Heart left ventricle (tissue), 16 donors: Measurements from ENCODE around the gene NDST1. TPM values are rescaled to one million over a fixed set of nuclear protein-coding genes. Genes with fewer than 3 reads are reported as not detected.

Source experiments
- ATAC-seq, 4 donors: fragments of 200-7000 bp; cut with Tn5 transposase; one replicate each; pipeline ENCODE4 v1.9.1; 2020 to 2022; ENCODE audit warnings: moderate library complexity in 4 of 4, mild to moderate bottlenecking in 3 of 4, moderate number of reproducible peaks in 1 of 4
- DNase-seq, 5 donors: peaks; one replicate each; pipeline ENCODE4 v3.0.0-alpha.2; 2020
- H3K27ac ChIP-seq, 12 donors: fragments of 200-600 bp; sonication (generic) in 4 of 12; one replicate each; pipeline versions ENCODE4 v1.5.0 to v1.8.0; 2016 to 2022; ENCODE audit warnings: mild to moderate bottlenecking in 2 of 12
- H3K27me3 ChIP-seq, 9 donors: fragments of 200-600 bp; sonication (generic) in 2 of 9; one replicate each; pipeline versions ENCODE4 v1.5.1 to v1.8.0; 2016 to 2022; ENCODE audit warnings: mild to moderate bottlenecking in 3 of 9
- H3K36me3 ChIP-seq, 9 donors: fragments of 200-600 bp; sonication (generic) in 2 of 9; one replicate each; pipeline versions ENCODE4 v1.5.0 to v1.8.0; 2018 to 2022; ENCODE audit warnings: mild to moderate bottlenecking in 2 of 9
- H3K4me1 ChIP-seq, 12 donors: fragments of 200-600 bp; sonication (generic) in 4 of 12; one replicate each; pipeline versions ENCODE4 v1.5.0 to v1.8.0; 2016 to 2022; ENCODE audit warnings: mild to moderate bottlenecking in 3 of 12
- H3K4me3 ChIP-seq, 12 donors: fragments of 200-600 bp; sonication (generic) in 4 of 12; one replicate each; pipeline versions ENCODE4 v1.5.0 to v1.8.0; 2017 to 2022; ENCODE audit warnings: mild to moderate bottlenecking in 9 of 12, moderate library complexity in 4 of 12
- H3K9me3 ChIP-seq, 12 donors: fragments of 200-600 bp; sonication (generic) in 4 of 12; one replicate each; pipeline versions ENCODE4 v1.5.0 to v1.8.0; 2016 to 2022; ENCODE audit warnings: mild to moderate bottlenecking in 1 of 12
- POLR2A ChIP-seq, 2 donors: fragments of 450-650 bp; IDR thresholded peaks; one replicate each; pipeline ENCODE4 v1.6.1; 2017; ENCODE audit warnings: antibody characterized with exemption in 2 of 2, mild to moderate bottlenecking in 2 of 2, moderate library complexity in 2 of 2
- WGBS, 4 donors: extraction: QIAGEN DNeasy Blood & Tissue Kit in 2 of 4; methylation state at CpG; one replicate each; pipeline versions ENCODE4 v1.1.5 to v1.1.7; 2013 to 2018; 5-methylcytosine and 5-hydroxymethylcytosine counted together
- intact Hi-C, 10 donors: fragments of 100-400 bp; cut with DNase I; formaldehyde crosslinking; loops; one replicate each; pipeline versions ENCODE4 v1.11.1 to v1.14.2; 2022
- polyA plus RNA-seq, 2 donors: library from polyadenylated mRNA; stranded (reverse); fragments of 200-250 nt; gene quantifications; one replicate each; pipeline ENCODE4 v1.2.3, GENCODE V29; 2013
- total RNA-seq, 9 donors: library from RNA; depleted of rRNA in 2 of 9; stranded (reverse); fragments of >200 nt in 2 of 9; fragmentation: NEBNext Ultra II Directional in 3 of 9; extraction: Animal tissue kit (Norgen Biotek cat#: 25700) in 3 of 9; gene quantifications; one replicate each; pipeline versions ENCODE4 v1.1.0 to v1.2.4, GENCODE V29; 2016 to 2023
- TF ChIP-seq, protein P1 (sequence below), 12 donors: fragments of 200-600 bp; sonication (generic) in 4 of 12; IDR thresholded peaks; one replicate each; pipeline versions ENCODE4 v1.5.0 to v1.8.0; 2018 to 2022; ENCODE audit warnings: antibody characterized with exemption in 12 of 12, mild to moderate bottlenecking in 5 of 12
- donor health status: ischemic (EF 13 %, LVEDD 7.1; RV severe dilation, severe dysfunction).
- donor health status: healthy with polysubstance abuse.
- donor health status: DM: no; HTN: yes; CAD: no.
- donor health status: DM: no; HTN: no; CAD: no.
- donor health status: ischemic (EF 25% LVEDD 6.9; RV normal size, moderate dysfunction).
- donor health status: ischemic (EF 25% LVEDD 5.7; RV mildly dilated, moderate dysfunction).
- donor health status: healthy.
- donor health status: DM: yes; HTN: yes; CAD: no.
- donor health status: ischemic (EF 35%, LVEDD 5.7; RV mildly dilated, moderate dysfunction).
- donor health status: nonischemic (EF 11% LVEDD 7.7; RV severe dilation, severe dysfunction).
- donor health status: DM: yes; HTN: yes; CAD: no.
- donor health status: PGD.
- donor health status: ischemic (EF 29% LVEDD 5.4; RV normal size, mild dysfunction).
- donor health status: nonischemic (EF 23%, LVEDD 6.1; RV moderate dilation, normal function).

Gene NDST1
- total and polyA plus RNA-seq, 11 donors = 32.1 to 156 (median 68.5) TPM

DNA sequence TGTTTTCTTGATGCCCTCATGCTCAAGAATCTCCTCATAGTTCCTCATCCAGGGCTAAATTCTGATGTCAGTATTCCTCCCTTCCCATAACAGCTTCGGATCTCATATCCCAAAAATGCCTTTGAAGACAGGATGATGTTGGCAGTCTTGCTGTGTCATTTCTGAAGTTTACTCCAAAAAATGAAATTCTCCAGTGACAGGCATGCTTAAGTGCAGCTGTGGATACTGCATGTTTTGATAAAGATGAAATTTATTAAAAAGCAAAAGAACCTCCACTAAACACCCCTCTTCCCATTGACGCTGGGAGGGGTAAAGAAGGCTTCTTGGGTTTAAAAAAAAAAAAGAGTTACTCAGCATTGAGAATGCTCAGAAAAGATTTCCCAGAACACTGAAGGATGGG is 43.1 kb downstream of the NDST1 start:
- Histone ChIP-seq H3K36me3 (peaks cover 0 to 100% (median 98%) of the 10 kb centered on the region in 9 donors), H3K4me3 (no peak overlapping the region), H3K27ac (no peak overlapping the region), H3K27me3 (no peaks in the 10 kb centered on the region), H3K9me3 (no peaks in the 10 kb centered on the region), H3K4me1 (peaks cover 0 to 3% (median 0%) of the 10 kb centered on the region in 12 donors)
- no peak for TF ChIP-seq POLR2A (IDR thresholded peaks at IDR 0.05)
- TF ChIP-seq, protein P1, sequence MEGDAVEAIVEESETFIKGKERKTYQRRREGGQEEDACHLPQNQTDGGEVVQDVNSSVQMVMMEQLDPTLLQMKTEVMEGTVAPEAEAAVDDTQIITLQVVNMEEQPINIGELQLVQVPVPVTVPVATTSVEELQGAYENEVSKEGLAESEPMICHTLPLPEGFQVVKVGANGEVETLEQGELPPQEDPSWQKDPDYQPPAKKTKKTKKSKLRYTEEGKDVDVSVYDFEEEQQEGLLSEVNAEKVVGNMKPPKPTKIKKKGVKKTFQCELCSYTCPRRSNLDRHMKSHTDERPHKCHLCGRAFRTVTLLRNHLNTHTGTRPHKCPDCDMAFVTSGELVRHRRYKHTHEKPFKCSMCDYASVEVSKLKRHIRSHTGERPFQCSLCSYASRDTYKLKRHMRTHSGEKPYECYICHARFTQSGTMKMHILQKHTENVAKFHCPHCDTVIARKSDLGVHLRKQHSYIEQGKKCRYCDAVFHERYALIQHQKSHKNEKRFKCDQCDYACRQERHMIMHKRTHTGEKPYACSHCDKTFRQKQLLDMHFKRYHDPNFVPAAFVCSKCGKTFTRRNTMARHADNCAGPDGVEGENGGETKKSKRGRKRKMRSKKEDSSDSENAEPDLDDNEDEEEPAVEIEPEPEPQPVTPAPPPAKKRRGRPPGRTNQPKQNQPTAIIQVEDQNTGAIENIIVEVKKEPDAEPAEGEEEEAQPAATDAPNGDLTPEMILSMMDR (IDR thresholded peaks at IDR 0.05) = no peak
- ATAC-seq (no peak), DNase-seq (no peak)
- intact Hi-C loops = no loop called here
- WGBS, 4 donors = 76 to 83% (median 81%) methylated on average over 2 of the region's 2 CpGs

GRCh38 chr5:150553402-150553801 is 45.5 kb downstream of the NDST1 start:
- Histone ChIP-seq H3K4me1 (peaks cover 0 to 6% (median 0%) of the 10 kb centered on the region in 12 donors), H3K36me3 (peaks cover 0 to 90% (median 88%) of the 10 kb centered on the region in 9 donors), H3K27me3 (no peaks in the 10 kb centered on the region), H3K4me3 (no peak overlapping the region), H3K9me3 (no peaks in the 10 kb centered on the region), H3K27ac (no peak overlapping the region)
- no peak for TF ChIP-seq POLR2A (IDR thresholded peaks at IDR 0.05)
- TF ChIP-seq, protein P1 (IDR thresholded peaks at IDR 0.05) = no peak
- WGBS, 4 donors = 91 to 95% (median 93%) methylated on average over 17 of the region's 17 CpGs
- intact Hi-C loops = no loop called here
- ATAC-seq = no peak
- no peak for DNase-seq

DNA sequence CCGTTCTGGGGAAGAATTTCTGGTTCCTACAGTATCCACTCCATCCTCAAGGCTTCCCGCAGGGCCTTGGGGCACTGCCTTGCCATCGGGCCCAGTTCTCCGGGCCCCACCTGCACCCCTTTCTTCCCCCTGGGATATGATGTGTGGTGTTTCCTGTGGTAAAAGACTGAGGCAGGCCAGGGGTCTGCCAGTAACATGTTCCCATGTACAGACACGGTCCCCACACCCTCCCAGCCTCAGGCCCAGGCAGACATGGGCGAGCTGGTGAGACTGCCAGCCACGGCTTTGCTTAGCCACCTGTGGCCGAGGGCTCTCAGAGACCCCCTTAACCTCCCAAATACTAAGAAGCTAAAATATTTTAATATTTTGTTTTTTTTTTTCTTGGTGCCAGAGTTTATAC is 46.0 kb downstream of the NDST1 start:
- 92 to 95% (median 94%) methylated on average over 8 of the region's 8 CpGs for WGBS, 4 donors
- Histone ChIP-seq H3K27ac (no peak overlapping the region), H3K4me1 (peaks cover 0 to 9% (median 0%) of the 10 kb centered on the region in 12 donors), H3K9me3 (no peaks in the 10 kb centered on the region), H3K4me3 (no peak overlapping the region), H3K36me3 (peaks cover 0 to 85% (median 83%) of the 10 kb centered on the region in 9 donors), H3K27me3 (no peaks in the 10 kb centered on the region)
- DNase-seq (no peak), ATAC-seq (no peak)
- intact Hi-C loops = no loop called here
- no peak for TF ChIP-seq POLR2A (IDR thresholded peaks at IDR 0.05)
- TF ChIP-seq, protein P1 (IDR thresholded peaks at IDR 0.05) = no peak

GRCh38 chr5:150554857-150555256 is 46.9 kb downstream of the NDST1 start:
- peaks cover 0 to 76% (median 74%) of the 10 kb centered on the region in 9 donors for H3K36me3 ChIP-seq
- H3K27me3 ChIP-seq = no peaks in the 10 kb centered on the region
- intact Hi-C loops = loop anchor here in 1 of 10 donors (5.0 kb wide), 1 partner anchor 147 kb away; the partner anchor contains the start of gene RBM22
- H3K4me3 ChIP-seq = no peak overlapping the region
- H3K4me1 ChIP-seq = peaks cover 0 to 9% (median 0%) of the 10 kb centered on the region in 12 donors
- ATAC-seq (peak in 1 of 4 donors; percentile 15), DNase-seq (no peak)
- no peak overlapping the region for H3K27ac ChIP-seq
- WGBS, 4 donors = 56 to 77% (median 68%) methylated on average over 8 of the region's 8 CpGs
- no peaks in the 10 kb centered on the region for H3K9me3 ChIP-seq
- TF ChIP-seq, protein P1 (IDR thresholded peaks at IDR 0.05) = no peak
- no peak for TF ChIP-seq POLR2A (IDR thresholded peaks at IDR 0.05)
